ENCODE measurements around the gene IFIT2. TPM values are rescaled to one million over a fixed set of nuclear protein-coding genes. Genes with fewer than 3 reads are reported as not detected.
A peak's percentile ranks its signal among the peaks of the same experiment; 100 is the strongest.
"Not testable (repeated sequence)": the region's sequence is repeated elsewhere in the genome, so short reads cannot be mapped to it uniquely, and the experiment has no call there.

IFIT2 gene
- total RNA-seq, 4 donors from 2014 or later = 0.49 to 2.6 (median 1.4) TPM

DNA sequence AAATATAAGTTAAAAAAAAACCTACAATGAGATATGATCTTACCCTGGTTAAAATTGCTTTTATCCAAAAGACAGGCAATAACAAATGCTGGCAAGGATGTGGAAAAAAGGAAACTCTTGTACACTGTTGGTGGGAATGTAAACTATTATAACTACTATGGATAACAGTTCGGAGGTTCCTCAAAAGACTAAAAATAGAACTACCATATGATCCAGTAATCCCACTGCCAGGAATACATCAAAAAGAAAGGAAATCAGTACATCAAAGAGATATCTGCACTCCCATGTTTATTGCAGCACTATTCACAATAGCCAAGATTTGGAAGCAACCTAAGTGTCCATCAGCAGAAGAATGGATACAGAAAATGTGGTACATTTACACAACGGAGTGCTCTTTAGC, 24.0 kb downstream of the IFIT2 start:
- peaks cover 26% of the 10 kb centered on the region for H3K4me1 ChIP-seq
- WGBS = 64% methylated on average over 2 of the region's 2 CpGs
- not testable (repeated sequence) for H3K27me3 ChIP-seq; H3K36me3 ChIP-seq; H3K4me3 ChIP-seq; H3K27ac ChIP-seq; H3K9me3 ChIP-seq; DNase-seq (ENCODE audit: low spot score in 2 of 2)

DNA sequence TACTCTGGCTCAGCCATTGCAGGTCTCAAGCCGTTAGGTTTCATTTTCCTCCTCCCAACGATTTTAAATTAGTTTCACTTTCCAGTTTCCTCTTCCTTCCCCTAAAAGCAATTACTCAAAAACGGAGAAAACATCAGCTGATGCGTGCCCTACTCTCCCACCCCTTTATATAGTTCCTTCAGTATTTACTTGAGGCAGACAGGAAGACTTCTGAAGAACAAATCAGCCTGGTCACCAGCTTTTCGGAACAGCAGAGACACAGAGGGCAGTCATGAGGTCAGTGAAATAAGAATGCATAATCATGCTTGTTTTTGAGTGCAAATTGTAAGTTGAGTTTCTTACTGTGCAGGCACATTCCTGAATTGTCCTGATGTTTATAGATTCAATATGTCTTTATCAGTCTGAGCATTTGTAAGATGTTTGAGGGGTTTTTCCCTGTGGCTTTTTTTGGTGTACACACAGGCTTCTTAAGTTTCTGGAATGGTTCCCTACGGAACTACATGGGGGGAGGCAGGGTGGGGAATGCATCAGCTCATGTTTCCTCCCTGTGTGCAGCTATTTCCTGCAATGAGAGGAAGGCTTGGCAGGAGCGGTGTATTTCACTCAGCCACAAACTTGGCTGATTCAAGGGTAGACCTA, 26.1 kb downstream of the IFIT2 start, which contains the start of gene IFIT3:
Gene IFIT3, plus strand, starts transcription at position 195 of the 639 bp plus-strand sequence. Its CDS starts 77 bp downstream, at position 272.
- WGBS = 1% methylated on average over 7 of the region's 7 CpGs
- H3K9me3 ChIP-seq = no peaks in the 10 kb centered on the region
- peaks cover 42% of the 10 kb centered on the region for H3K4me1 ChIP-seq
- peak in 2 of 3 donors; percentile 2 to 34 for TF ChIP-seq POLR2AphosphoS5 (IDR thresholded peaks at IDR 0.05)
- TF ChIP-seq, protein P1, sequence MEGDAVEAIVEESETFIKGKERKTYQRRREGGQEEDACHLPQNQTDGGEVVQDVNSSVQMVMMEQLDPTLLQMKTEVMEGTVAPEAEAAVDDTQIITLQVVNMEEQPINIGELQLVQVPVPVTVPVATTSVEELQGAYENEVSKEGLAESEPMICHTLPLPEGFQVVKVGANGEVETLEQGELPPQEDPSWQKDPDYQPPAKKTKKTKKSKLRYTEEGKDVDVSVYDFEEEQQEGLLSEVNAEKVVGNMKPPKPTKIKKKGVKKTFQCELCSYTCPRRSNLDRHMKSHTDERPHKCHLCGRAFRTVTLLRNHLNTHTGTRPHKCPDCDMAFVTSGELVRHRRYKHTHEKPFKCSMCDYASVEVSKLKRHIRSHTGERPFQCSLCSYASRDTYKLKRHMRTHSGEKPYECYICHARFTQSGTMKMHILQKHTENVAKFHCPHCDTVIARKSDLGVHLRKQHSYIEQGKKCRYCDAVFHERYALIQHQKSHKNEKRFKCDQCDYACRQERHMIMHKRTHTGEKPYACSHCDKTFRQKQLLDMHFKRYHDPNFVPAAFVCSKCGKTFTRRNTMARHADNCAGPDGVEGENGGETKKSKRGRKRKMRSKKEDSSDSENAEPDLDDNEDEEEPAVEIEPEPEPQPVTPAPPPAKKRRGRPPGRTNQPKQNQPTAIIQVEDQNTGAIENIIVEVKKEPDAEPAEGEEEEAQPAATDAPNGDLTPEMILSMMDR (IDR thresholded peaks at IDR 0.05) = no peak
- H3K36me3 ChIP-seq = no peaks in the 10 kb centered on the region
- H3K27me3 ChIP-seq = no peaks in the 10 kb centered on the region
- peak; percentile 76 to 80 for DNase-seq (ENCODE audit: low spot score in 2 of 2)
- peak within 1 kb of the TSS; percentile 87 for H3K27ac ChIP-seq
- H3K4me3 ChIP-seq = peak within 1 kb of the TSS; percentile 49

DNA sequence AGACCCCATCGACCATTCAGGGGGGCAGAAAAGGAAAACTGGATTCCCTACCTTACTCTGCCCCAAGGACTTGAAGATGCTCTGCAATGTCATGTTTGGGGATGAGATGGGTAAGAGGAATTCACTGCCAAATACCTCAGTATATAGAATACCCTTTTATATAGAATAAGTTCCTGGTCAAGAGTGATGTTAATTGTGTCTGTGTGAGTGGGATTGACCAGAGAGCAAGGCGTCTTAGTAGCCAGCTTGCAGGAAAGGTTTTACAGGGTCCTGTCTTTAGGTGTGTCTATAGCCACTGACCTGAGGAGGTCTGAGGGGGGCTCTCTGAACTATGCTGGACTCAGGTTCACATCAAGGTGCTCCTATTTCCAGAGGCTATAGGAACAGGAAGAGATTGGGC, 27.3 kb downstream of the IFIT2 start:
- H3K4me3 ChIP-seq = no peak overlapping the region
- TF ChIP-seq POLR2AphosphoS5 (IDR thresholded peaks at IDR 0.05) = no peak
- TF ChIP-seq, protein P1 (IDR thresholded peaks at IDR 0.05) = no peak
- TF ChIP-seq EP300 (IDR thresholded peaks at IDR 0.05) = no peak
- no peak for TF ChIP-seq POLR2A (IDR thresholded peaks at IDR 0.05)
- 93% methylated on average over 2 of the region's 2 CpGs for WGBS
- no peak overlapping the region for H3K27ac ChIP-seq
- H3K9me3 ChIP-seq = no peaks in the 10 kb centered on the region
- no peaks in the 10 kb centered on the region for H3K27me3 ChIP-seq
- H3K36me3 ChIP-seq = no peaks in the 10 kb centered on the region
- H3K4me1 ChIP-seq = peaks cover 54% of the 10 kb centered on the region
- DNase-seq (ENCODE audit: low spot score in 2 of 2) = no peak

DNA sequence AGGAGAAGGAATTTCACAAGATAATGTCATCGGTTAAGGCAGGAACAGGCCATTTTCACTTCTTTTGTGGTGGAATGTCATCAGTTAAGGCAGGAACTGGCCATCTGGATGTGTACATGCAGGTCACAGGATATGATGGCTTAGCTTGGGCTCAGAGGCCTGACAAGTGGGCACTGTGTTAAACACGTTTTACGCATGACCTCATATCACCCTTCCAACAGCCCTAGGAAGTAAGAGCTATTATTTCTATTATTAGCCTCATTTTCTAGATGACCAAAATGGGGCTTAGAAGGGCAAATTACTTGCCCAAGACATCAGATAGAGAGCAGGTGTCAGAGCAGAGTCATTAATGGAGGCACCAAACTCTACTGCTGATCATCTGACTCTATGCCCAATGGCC, 28.2 kb downstream of the IFIT2 start:
- not testable (repeated sequence) for H3K9me3 ChIP-seq; H3K4me3 ChIP-seq; H3K36me3 ChIP-seq; H3K27me3 ChIP-seq; DNase-seq (ENCODE audit: low spot score in 2 of 2); H3K27ac ChIP-seq
- 57% methylated on average over 3 of the region's 3 CpGs for WGBS
- peaks cover 61% of the 10 kb centered on the region for H3K4me1 ChIP-seq

DNA sequence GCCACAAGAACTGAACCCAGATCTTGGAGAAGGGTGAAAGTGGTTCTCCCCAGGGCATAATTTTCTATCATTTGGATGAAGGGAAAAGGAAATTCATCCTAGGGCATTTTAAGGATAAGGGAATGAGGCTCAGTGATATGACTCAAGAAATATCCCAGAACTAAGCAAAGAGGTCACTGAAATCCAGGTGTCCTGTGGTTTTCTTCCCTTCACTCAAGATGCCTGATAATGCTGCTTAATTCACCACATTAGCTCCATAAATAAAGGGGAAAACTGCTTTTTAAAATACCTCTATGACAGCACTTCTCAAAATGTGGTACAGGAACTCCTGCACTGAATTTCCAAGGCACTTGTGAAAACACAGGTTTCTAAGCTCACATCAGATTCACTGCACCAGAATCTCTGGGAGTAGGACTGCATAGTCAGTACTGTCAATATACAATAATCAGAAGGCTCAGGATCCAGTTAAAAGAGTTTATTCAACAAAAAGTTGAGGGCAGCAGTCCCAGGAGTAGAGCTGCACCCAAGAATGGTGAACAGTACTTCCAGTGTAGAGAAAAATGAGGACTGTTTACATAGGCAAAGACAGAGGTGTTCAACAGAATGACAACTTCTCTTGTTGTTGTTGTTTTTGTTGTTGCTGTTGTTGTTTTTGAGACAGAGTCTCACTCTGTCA, 28.8 kb downstream of the IFIT2 start:
- H3K4me3 ChIP-seq = no peak overlapping the region
- no peaks in the 10 kb centered on the region for H3K9me3 ChIP-seq
- no peaks in the 10 kb centered on the region for H3K27me3 ChIP-seq
- H3K36me3 ChIP-seq = no peaks in the 10 kb centered on the region
- peaks cover 63% of the 10 kb centered on the region for H3K4me1 ChIP-seq
- TF ChIP-seq POLR2A (IDR thresholded peaks at IDR 0.05) = no peak
- TF ChIP-seq, protein P1 (IDR thresholded peaks at IDR 0.05) = no peak
- no peak for TF ChIP-seq EP300 (IDR thresholded peaks at IDR 0.05)
- TF ChIP-seq POLR2AphosphoS5 (IDR thresholded peaks at IDR 0.05) = no peak
- DNase-seq (ENCODE audit: low spot score in 2 of 2) = no peak
- H3K27ac ChIP-seq = no peak overlapping the region

DNA sequence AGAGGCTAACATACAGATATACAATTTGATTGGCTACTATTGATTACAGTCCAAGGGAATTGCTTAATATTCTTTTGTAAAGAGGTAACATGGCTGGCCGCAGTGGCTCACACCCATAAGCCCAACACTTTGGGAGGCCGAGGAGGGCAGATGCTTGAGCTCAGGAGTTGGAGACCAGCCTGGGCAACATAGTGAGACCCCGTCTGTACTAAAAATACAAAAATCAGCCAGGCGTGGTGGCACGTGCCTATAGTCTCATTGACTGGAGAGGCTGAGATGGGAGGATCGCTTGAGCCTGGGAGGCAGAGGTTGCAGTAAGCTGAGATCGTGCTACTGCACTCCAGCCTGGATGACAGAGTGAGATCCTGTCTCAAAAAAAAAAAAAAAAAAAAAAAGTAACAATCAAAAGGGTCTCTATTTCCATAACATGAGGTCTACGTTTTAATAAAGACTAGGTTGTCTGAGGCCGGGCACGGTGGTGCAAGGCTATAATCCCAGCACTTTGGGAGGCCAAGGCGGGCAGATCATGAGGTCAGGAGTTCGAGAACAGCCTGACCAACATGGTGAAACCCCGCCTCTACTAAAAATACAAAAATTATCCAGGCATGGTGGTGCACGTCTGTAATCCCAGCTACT, 29.8 kb downstream of the IFIT2 start:
- 82% methylated on average over 14 of the region's 14 CpGs for WGBS

More for the DNA sequence above, 29.8 kb downstream of the IFIT2 start:
- Histone ChIP-seq H3K27ac (peak overlapping the region; percentile 53), H3K4me1 (peaks cover 63% of the 10 kb centered on the region), H3K4me3 (peak overlapping the region; percentile 42)
- DNase-seq (ENCODE audit: low spot score in 2 of 2); H3K36me3 ChIP-seq; H3K9me3 ChIP-seq; H3K27me3 ChIP-seq: not testable (repeated sequence)

Data from suprapubic skin (tissue), 4 donors.